NCI-H2029 treated with DMSO at 0.1 percent for 48 hours (cell line): ENCODE measurements around the gene SLC25A21.

Experiments
- DNase-seq: peaks from one replicate; lab custom pipeline; 2025; lab: John Stamatoyannopoulos, UW

The SLC25A21 gene

GRCh38 chr14:36647824-36648753, 524.3 kb downstream of the SLC25A21 start:
- peak; percentile 71 for DNase-seq

- no peak for DNase-seq
Observed at GRCh38 chr14:36647417-36647823, 525.0 kb downstream of the SLC25A21 start.

DNA sequence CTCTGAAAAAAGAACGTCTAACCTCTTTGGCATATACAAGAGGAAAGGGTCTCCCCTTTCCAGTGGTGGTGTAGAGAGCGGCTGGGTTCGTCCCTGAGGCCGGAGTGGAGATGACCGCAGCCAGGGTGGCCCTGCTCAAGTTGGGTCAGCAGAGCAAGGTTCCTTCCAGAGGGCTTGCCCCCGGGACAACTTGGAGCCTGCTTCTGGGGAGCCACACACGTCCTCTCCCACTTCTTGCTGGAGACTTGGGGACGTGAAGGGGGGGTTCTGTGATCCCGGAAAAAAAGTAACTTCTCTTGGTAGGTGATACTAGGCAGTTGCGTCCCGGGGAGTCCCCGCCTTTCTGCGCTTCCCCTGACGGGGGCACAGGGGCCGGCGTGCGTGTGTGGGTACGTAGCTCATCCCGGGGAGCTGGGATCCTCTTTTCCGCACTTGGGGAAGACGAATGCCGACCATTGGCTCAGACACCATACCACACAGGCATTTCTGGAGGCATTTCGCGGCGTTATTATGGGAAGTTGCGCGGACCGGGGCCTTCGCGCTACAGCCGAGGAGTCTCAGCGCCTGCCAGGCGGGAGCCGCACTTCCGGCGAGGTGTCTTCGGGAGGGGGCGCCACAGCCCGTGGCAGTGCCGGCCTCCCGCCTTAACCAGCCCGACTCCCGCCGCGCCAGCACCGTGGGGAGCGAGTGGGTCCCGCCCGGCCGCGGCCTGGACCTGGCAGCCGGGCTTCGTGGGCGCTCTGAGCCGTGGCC, 525.6 kb downstream of the SLC25A21 start:
- DNase-seq: no peak

GRCh38 chr14:36633580-36633979, 538.8 kb downstream of the SLC25A21 start:
- no peak for DNase-seq
